ENCODE measurements around the gene USP49. TPM values are rescaled to one million over a fixed set of nuclear protein-coding genes. Genes with fewer than 3 reads are reported as not detected.
A peak's percentile ranks its signal among the peaks of the same experiment; 100 is the strongest.

USP49 gene
- total and polyA plus RNA-seq, 2 donors = 1.1 to 3.0 TPM

- H3K27ac ChIP-seq (ENCODE audit: low read depth in 1 of 2, low read length in 1 of 2) = no peak overlapping the region
- H3K9me3 ChIP-seq (ENCODE audit: control insufficient read depth in 2 of 2, insufficient read depth in 1 of 2, low read length in 1 of 2) = no peaks in the 10 kb centered on the region
- H3K27me3 ChIP-seq (ENCODE audit: control insufficient read depth in 2 of 2, insufficient read depth in 1 of 2, low read length in 1 of 2) = no peaks in the 10 kb centered on the region
- peaks cover 47 to 55% of the 10 kb centered on the region in 2 donors for H3K36me3 ChIP-seq (ENCODE audit: control insufficient read depth in 2 of 2, insufficient read depth in 2 of 2, low read length in 1 of 2)
- 96% methylated on average over 2 of the region's 2 CpGs for WGBS
- no peaks in the 10 kb centered on the region for H3K4me1 ChIP-seq (ENCODE audit: control insufficient read depth in 2 of 2, insufficient read depth in 2 of 2, low read length in 2 of 2)
- no peak for DNase-seq (ENCODE audit: low read depth in 6 of 9, low spot score in 9 of 9)
- no peak overlapping the region for H3K4me3 ChIP-seq (ENCODE audit: low read length in 2 of 2)
Observed at GRCh38 chr6:41914343-41914742, 19.2 kb upstream of the USP49 start.

GRCh38 chr6:41909727-41910126 lies 14.6 kb upstream of the USP49 start:
- Histone ChIP-seq H3K27me3 (ENCODE audit: control insufficient read depth in 2 of 2, insufficient read depth in 1 of 2, low read length in 1 of 2) (no peaks in the 10 kb centered on the region), H3K36me3 (ENCODE audit: control insufficient read depth in 2 of 2, insufficient read depth in 2 of 2, low read length in 1 of 2) (peaks cover 68 to 78% of the 10 kb centered on the region in 2 donors), H3K27ac (ENCODE audit: low read depth in 1 of 2, low read length in 1 of 2) (no peak overlapping the region), H3K9me3 (ENCODE audit: control insufficient read depth in 2 of 2, insufficient read depth in 1 of 2, low read length in 1 of 2) (no peaks in the 10 kb centered on the region), H3K4me3 (ENCODE audit: low read length in 2 of 2) (no peak overlapping the region), H3K4me1 (ENCODE audit: control insufficient read depth in 2 of 2, insufficient read depth in 2 of 2, low read length in 2 of 2) (no peaks in the 10 kb centered on the region)
- WGBS = 97% methylated on average over 1 of the region's 1 CpG
- no peak for DNase-seq (ENCODE audit: low read depth in 6 of 9, low spot score in 9 of 9)

- peak in 5 of 9 donors; percentile 45 to 76 (median 60) for DNase-seq (ENCODE audit: low read depth in 6 of 9, low spot score in 9 of 9)
- Histone ChIP-seq H3K9me3 (ENCODE audit: control insufficient read depth in 2 of 2, insufficient read depth in 1 of 2, low read length in 1 of 2) (no peaks in the 10 kb centered on the region), H3K27me3 (ENCODE audit: control insufficient read depth in 2 of 2, insufficient read depth in 1 of 2, low read length in 1 of 2) (no peaks in the 10 kb centered on the region), H3K27ac (ENCODE audit: low read depth in 1 of 2, low read length in 1 of 2) (no peak overlapping the region), H3K4me3 (ENCODE audit: low read length in 2 of 2) (no peak overlapping the region), H3K4me1 (ENCODE audit: control insufficient read depth in 2 of 2, insufficient read depth in 2 of 2, low read length in 2 of 2) (peaks cover 0 to 4% of the 10 kb centered on the region in 2 donors), H3K36me3 (ENCODE audit: control insufficient read depth in 2 of 2, insufficient read depth in 2 of 2, low read length in 1 of 2) (peaks cover 19 to 50% of the 10 kb centered on the region in 2 donors)
- 98% methylated on average over 1 of the region's 1 CpG for WGBS
Observed at GRCh38 chr6:41901882-41902519, 6.8 kb upstream of the USP49 start.

- Histone ChIP-seq H3K4me1 (ENCODE audit: control insufficient read depth in 2 of 2, insufficient read depth in 2 of 2, low read length in 2 of 2) (peaks cover 4 to 9% of the 10 kb centered on the region in 2 donors), H3K9me3 (ENCODE audit: control insufficient read depth in 2 of 2, insufficient read depth in 1 of 2, low read length in 1 of 2) (no peaks in the 10 kb centered on the region), H3K4me3 (ENCODE audit: low read length in 2 of 2) (no peak overlapping the region), H3K27me3 (ENCODE audit: control insufficient read depth in 2 of 2, insufficient read depth in 1 of 2, low read length in 1 of 2) (no peaks in the 10 kb centered on the region), H3K27ac (ENCODE audit: low read depth in 1 of 2, low read length in 1 of 2) (no peak overlapping the region), H3K36me3 (ENCODE audit: control insufficient read depth in 2 of 2, insufficient read depth in 2 of 2, low read length in 1 of 2) (peaks cover 8 to 39% of the 10 kb centered on the region in 2 donors)
- no peak for DNase-seq (ENCODE audit: low read depth in 6 of 9, low spot score in 9 of 9)
- 91% methylated on average over 1 of the region's 1 CpG for WGBS
Observed at GRCh38 chr6:41900861-41901260, 5.7 kb upstream of the USP49 start.

GRCh38 chr6:41896281-41896680 lies 1.1 kb upstream of the USP49 start:
- 50% methylated on average over 3 of the region's 3 CpGs for WGBS
- Histone ChIP-seq H3K27me3 (ENCODE audit: control insufficient read depth in 2 of 2, insufficient read depth in 1 of 2, low read length in 1 of 2) (no peaks in the 10 kb centered on the region), H3K4me1 (ENCODE audit: control insufficient read depth in 2 of 2, insufficient read depth in 2 of 2, low read length in 2 of 2) (peaks cover 12 to 18% of the 10 kb centered on the region in 2 donors), H3K4me3 (ENCODE audit: low read length in 2 of 2) (peak overlapping the region; percentile 70 to 96), H3K9me3 (ENCODE audit: control insufficient read depth in 2 of 2, insufficient read depth in 1 of 2, low read length in 1 of 2) (no peaks in the 10 kb centered on the region), H3K27ac (ENCODE audit: low read depth in 1 of 2, low read length in 1 of 2) (peak overlapping the region in 1 of 2 donors; percentile 91), H3K36me3 (ENCODE audit: control insufficient read depth in 2 of 2, insufficient read depth in 2 of 2, low read length in 1 of 2) (peaks cover 0 to 12% of the 10 kb centered on the region in 2 donors)
- DNase-seq (ENCODE audit: low read depth in 6 of 9, low spot score in 9 of 9) = peak in 1 of 9 donors; percentile 4

- peaks cover 0 to 4% of the 10 kb centered on the region in 2 donors for H3K36me3 ChIP-seq (ENCODE audit: control insufficient read depth in 2 of 2, insufficient read depth in 2 of 2, low read length in 1 of 2)
- H3K9me3 ChIP-seq (ENCODE audit: control insufficient read depth in 2 of 2, insufficient read depth in 1 of 2, low read length in 1 of 2) = no peaks in the 10 kb centered on the region
- peaks cover 12 to 18% of the 10 kb centered on the region in 2 donors for H3K4me1 ChIP-seq (ENCODE audit: control insufficient read depth in 2 of 2, insufficient read depth in 2 of 2, low read length in 2 of 2)
- H3K27me3 ChIP-seq (ENCODE audit: control insufficient read depth in 2 of 2, insufficient read depth in 1 of 2, low read length in 1 of 2) = no peaks in the 10 kb centered on the region
- peak in 3 of 9 donors; percentile 17 to 49 (median 43) for DNase-seq (ENCODE audit: low read depth in 6 of 9, low spot score in 9 of 9)
- peak overlapping the region; percentile 70 to 96 for H3K4me3 ChIP-seq (ENCODE audit: low read length in 2 of 2)
- H3K27ac ChIP-seq (ENCODE audit: low read depth in 1 of 2, low read length in 1 of 2) = peak overlapping the region; percentile 14 to 94
- WGBS = 3% methylated on average over 56 of the region's 56 CpGs
Observed at GRCh38 chr6:41894366-41895299, 542 bp downstream of the USP49 start.

GRCh38 chr6:41892921-41893564 lies 2.1 kb downstream of the USP49 start:
- 69% methylated on average over 4 of the region's 4 CpGs for WGBS
- peaks cover 12 to 18% of the 10 kb centered on the region in 2 donors for H3K4me1 ChIP-seq (ENCODE audit: control insufficient read depth in 2 of 2, insufficient read depth in 2 of 2, low read length in 2 of 2)
- peak overlapping the region in 1 of 2 donors; percentile 7 for H3K4me3 ChIP-seq (ENCODE audit: low read length in 2 of 2)
- no peaks in the 10 kb centered on the region for H3K27me3 ChIP-seq (ENCODE audit: control insufficient read depth in 2 of 2, insufficient read depth in 1 of 2, low read length in 1 of 2)
- DNase-seq (ENCODE audit: low read depth in 6 of 9, low spot score in 9 of 9) = peak in 2 of 9 donors; percentile 5 to 42
- no peak overlapping the region for H3K27ac ChIP-seq (ENCODE audit: low read depth in 1 of 2, low read length in 1 of 2)
- H3K36me3 ChIP-seq (ENCODE audit: control insufficient read depth in 2 of 2, insufficient read depth in 2 of 2, low read length in 1 of 2) = peaks cover 0 to 4% of the 10 kb centered on the region in 2 donors
- H3K9me3 ChIP-seq (ENCODE audit: control insufficient read depth in 2 of 2, insufficient read depth in 1 of 2, low read length in 1 of 2) = no peaks in the 10 kb centered on the region

GRCh38 chr6:41887331-41887751 lies 7.8 kb downstream of the USP49 start:
- H3K9me3 ChIP-seq (ENCODE audit: control insufficient read depth in 2 of 2, insufficient read depth in 1 of 2, low read length in 1 of 2) = no peaks in the 10 kb centered on the region
- peaks cover 0 to 7% of the 10 kb centered on the region in 2 donors for H3K36me3 ChIP-seq (ENCODE audit: control insufficient read depth in 2 of 2, insufficient read depth in 2 of 2, low read length in 1 of 2)
- no peak for DNase-seq (ENCODE audit: low read depth in 6 of 9, low spot score in 9 of 9)
- H3K4me1 ChIP-seq (ENCODE audit: control insufficient read depth in 2 of 2, insufficient read depth in 2 of 2, low read length in 2 of 2) = no peaks in the 10 kb centered on the region
- H3K27ac ChIP-seq (ENCODE audit: low read depth in 1 of 2, low read length in 1 of 2) = no peak overlapping the region
- H3K4me3 ChIP-seq (ENCODE audit: low read length in 2 of 2) = no peak overlapping the region
- H3K27me3 ChIP-seq (ENCODE audit: control insufficient read depth in 2 of 2, insufficient read depth in 1 of 2, low read length in 1 of 2) = no peaks in the 10 kb centered on the region
- WGBS = 88% methylated on average over 4 of the region's 4 CpGs
